Activated naive CD4-positive, alpha-beta T cell treated with anti-CD3 and anti-CD28 coated beads, Interleukin-2, amount 50 U/mL, for 24 hours (primary cell): ENCODE results near the gene STYK1.

Source experiments
- H3K27ac Mint-ChIP-seq: one replicate; pipeline ENCODE4 v1.8.0; 2021; ENCODE audit warnings: mild to moderate bottlenecking, mixed read lengths
- H3K27me3 Mint-ChIP-seq: one replicate; pipeline ENCODE4 v1.8.0; 2021; ENCODE audit warnings: mixed read lengths
- H3K36me3 Mint-ChIP-seq: one replicate; pipeline ENCODE4 v1.8.0; 2021; ENCODE audit warnings: mixed read lengths
- H3K4me1 Mint-ChIP-seq: one replicate; pipeline ENCODE4 v1.8.0; 2021; ENCODE audit warnings: mixed read lengths
- H3K4me3 Mint-ChIP-seq: one replicate; pipeline ENCODE4 v1.8.0; 2021; ENCODE audit warnings: mild to moderate bottlenecking, mixed read lengths
- H3K9me3 Mint-ChIP-seq: one replicate; pipeline ENCODE4 v1.8.0; 2021; ENCODE audit warnings: mixed read lengths

Gene STYK1

GRCh38 chr12:10571141-10571540, 102.7 kb downstream of the STYK1 start:
- Mint-ChIP-seq H3K27me3 (peaks cover 10% of the 10 kb centered on the region), H3K27ac (no peak overlapping the region), H3K4me1 (no peaks in the 10 kb centered on the region), H3K4me3 (no peak overlapping the region), H3K36me3 (no peaks in the 10 kb centered on the region), H3K9me3 (no peaks in the 10 kb centered on the region)
